Chondrocyte (in vitro differentiated cells): ENCODE data around the gene MED8. TPM values are rescaled to one million over a fixed set of nuclear protein-coding genes. Genes with fewer than 3 reads are reported as not detected.

ENCODE experiments used
- DNase-seq: peaks from one replicate; pipeline ENCODE4 v3.0.0; 2021; ENCODE audit warnings: mixed read lengths, low spot score
- H3K27ac Mint-ChIP-seq: one replicate; pipeline ENCODE4 v1.8.0; 2021; ENCODE audit warnings: mild to moderate bottlenecking, moderate library complexity, mixed read lengths; ENCODE audit not compliant: unreplicated experiment
- H3K27me3 Mint-ChIP-seq: 2 replicates; pipeline ENCODE4 v1.8.0; 2021; ENCODE audit warnings: low read depth, mixed read lengths
- H3K36me3 Mint-ChIP-seq: 2 replicates; pipeline ENCODE4 v1.8.0; 2021; ENCODE audit warnings: low read depth, mixed read lengths
- H3K4me1 Mint-ChIP-seq: 2 replicates; pipeline ENCODE4 v1.8.0; 2021; ENCODE audit warnings: low read depth, mild to moderate bottlenecking, mixed read lengths
- H3K4me3 Mint-ChIP-seq: one replicate; pipeline ENCODE4 v1.8.0; 2021; ENCODE audit warnings: mild to moderate bottlenecking, moderate library complexity, mixed read lengths; ENCODE audit not compliant: unreplicated experiment
- H3K9me3 Mint-ChIP-seq: 2 replicates; pipeline ENCODE4 v1.8.0; 2021; ENCODE audit warnings: low read depth, mixed read lengths
- CTCF ChIP-seq: fragments of 200-600 bp; sonication (generic); IDR thresholded peaks from 2 replicates; pipeline ENCODE4 v1.5.0; 2021; ENCODE audit warnings: antibody characterized with exemption, mild to moderate bottlenecking, moderate library complexity
- total RNA-seq: library from RNA; stranded (reverse); gene quantifications from 3 replicates; pipeline ENCODE4 v1.2.1, GENCODE V29; 2021

Gene MED8
- total RNA-seq, 1 donor from 2014 or later = 48.4 TPM

GRCh38 chr1:43381612-43382011 is 8.0 kb downstream of the MED8 start:
- DNase-seq = no peak
- TF ChIP-seq CTCF = no peak
- no peaks in the 10 kb centered on the region for H3K9me3 Mint-ChIP-seq
- no peaks in the 10 kb centered on the region for H3K4me1 Mint-ChIP-seq
- H3K4me3 Mint-ChIP-seq = no peak overlapping the region
- H3K27me3 Mint-ChIP-seq = no peaks in the 10 kb centered on the region
- H3K27ac Mint-ChIP-seq = peak overlapping the region; percentile 18
- H3K36me3 Mint-ChIP-seq = peaks cover 28% of the 10 kb centered on the region

GRCh38 chr1:43379476-43379875 is 10.1 kb downstream of the MED8 start:
- no peak for DNase-seq
- Mint-ChIP-seq H3K9me3 (no peaks in the 10 kb centered on the region), H3K36me3 (peaks cover 13% of the 10 kb centered on the region), H3K4me1 (no peaks in the 10 kb centered on the region), H3K4me3 (no peak overlapping the region), H3K27me3 (no peaks in the 10 kb centered on the region), H3K27ac (no peak overlapping the region)
- TF ChIP-seq CTCF = no peak

- H3K4me3 Mint-ChIP-seq = no peak overlapping the region
- no peaks in the 10 kb centered on the region for H3K9me3 Mint-ChIP-seq
- no peak overlapping the region for H3K27ac Mint-ChIP-seq
- TF ChIP-seq CTCF = no peak
- peaks cover 3% of the 10 kb centered on the region for H3K36me3 Mint-ChIP-seq
- DNase-seq = no peak
- no peaks in the 10 kb centered on the region for H3K27me3 Mint-ChIP-seq
- no peaks in the 10 kb centered on the region for H3K4me1 Mint-ChIP-seq
These were observed 11.8 kb downstream of the MED8 start for GRCh38 chr1:43377831-43378230.

- TF ChIP-seq CTCF = no peak
- H3K4me3 Mint-ChIP-seq = no peak overlapping the region
- H3K4me1 Mint-ChIP-seq = no peaks in the 10 kb centered on the region
- no peak for DNase-seq
- H3K9me3 Mint-ChIP-seq = no peaks in the 10 kb centered on the region
- no peaks in the 10 kb centered on the region for H3K27me3 Mint-ChIP-seq
- no peak overlapping the region for H3K27ac Mint-ChIP-seq
- H3K36me3 Mint-ChIP-seq = peaks cover 2% of the 10 kb centered on the region
These were observed 12.8 kb downstream of the MED8 start for GRCh38 chr1:43376723-43377235.

GRCh38 chr1:43373066-43373940 is 16.3 kb downstream of the MED8 start:
- no peaks in the 10 kb centered on the region for H3K36me3 Mint-ChIP-seq
- TF ChIP-seq CTCF = no peak
- DNase-seq = no peak
- no peak overlapping the region for H3K4me3 Mint-ChIP-seq
- H3K27ac Mint-ChIP-seq = no peak overlapping the region
- no peaks in the 10 kb centered on the region for H3K27me3 Mint-ChIP-seq
- H3K4me1 Mint-ChIP-seq = peaks cover 14% of the 10 kb centered on the region
- no peaks in the 10 kb centered on the region for H3K9me3 Mint-ChIP-seq
